Choroid plexus epithelial cell (primary cell): ENCODE results near the gene DPAGT1.
"Not testable (repeated sequence)": the region's sequence is repeated elsewhere in the genome, so short reads cannot be mapped to it uniquely, and the experiment has no call there.

Experiments used
- DNase-seq: peaks from one replicate; pipeline ENCODE4 v3.0.0-alpha.2; 2010; ENCODE audit warnings: low read depth
- H3K4me3 ChIP-seq: 2 replicates; pipeline ENCODE4 v1.5.1; 2011; ENCODE audit warnings: low read depth, mild to moderate bottlenecking, control low read depth, low read length, moderate library complexity
- TF ChIP-seq, protein P1 (sequence below): conservative IDR thresholded peaks from 2 replicates; pipeline ENCODE4 v1.5.1; 2011; ENCODE audit warnings: low read depth, mild to moderate bottlenecking, control low read depth, inconsistent platforms, low read length, moderate library complexity

DPAGT1 gene

DNA sequence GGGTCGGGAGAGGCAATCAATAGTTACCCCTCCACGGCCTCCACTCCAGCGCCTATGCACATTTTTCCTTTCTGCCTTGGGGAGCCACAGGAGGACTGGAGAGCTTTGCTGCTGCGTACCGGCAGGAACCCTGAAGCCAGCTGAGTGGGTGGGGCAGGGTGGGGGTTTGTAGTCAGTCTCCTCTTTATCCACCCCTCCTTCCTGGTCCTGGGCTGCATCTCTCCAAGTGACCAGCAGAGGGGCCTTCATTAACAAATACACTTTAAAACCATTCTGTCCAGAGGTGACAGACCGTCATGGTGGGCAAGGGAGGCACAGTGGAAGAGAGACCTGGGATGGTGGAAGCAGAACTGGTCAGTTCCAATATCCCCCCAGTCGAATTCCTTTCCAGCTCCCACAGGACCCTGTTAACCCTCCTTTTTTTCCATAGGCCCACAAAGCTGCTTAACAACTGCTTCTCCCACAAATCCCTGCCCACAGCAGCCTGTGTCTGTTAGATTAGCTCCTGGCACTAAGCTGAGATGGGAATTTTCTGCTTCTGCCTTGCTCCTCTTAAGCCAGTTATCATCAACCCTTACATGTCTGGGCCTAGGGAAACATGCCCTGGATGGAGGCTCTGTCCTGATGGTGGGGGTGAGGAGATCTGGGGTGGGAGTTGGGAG, 43.3 kb upstream of the DPAGT1 start:
- TF ChIP-seq, protein P1, sequence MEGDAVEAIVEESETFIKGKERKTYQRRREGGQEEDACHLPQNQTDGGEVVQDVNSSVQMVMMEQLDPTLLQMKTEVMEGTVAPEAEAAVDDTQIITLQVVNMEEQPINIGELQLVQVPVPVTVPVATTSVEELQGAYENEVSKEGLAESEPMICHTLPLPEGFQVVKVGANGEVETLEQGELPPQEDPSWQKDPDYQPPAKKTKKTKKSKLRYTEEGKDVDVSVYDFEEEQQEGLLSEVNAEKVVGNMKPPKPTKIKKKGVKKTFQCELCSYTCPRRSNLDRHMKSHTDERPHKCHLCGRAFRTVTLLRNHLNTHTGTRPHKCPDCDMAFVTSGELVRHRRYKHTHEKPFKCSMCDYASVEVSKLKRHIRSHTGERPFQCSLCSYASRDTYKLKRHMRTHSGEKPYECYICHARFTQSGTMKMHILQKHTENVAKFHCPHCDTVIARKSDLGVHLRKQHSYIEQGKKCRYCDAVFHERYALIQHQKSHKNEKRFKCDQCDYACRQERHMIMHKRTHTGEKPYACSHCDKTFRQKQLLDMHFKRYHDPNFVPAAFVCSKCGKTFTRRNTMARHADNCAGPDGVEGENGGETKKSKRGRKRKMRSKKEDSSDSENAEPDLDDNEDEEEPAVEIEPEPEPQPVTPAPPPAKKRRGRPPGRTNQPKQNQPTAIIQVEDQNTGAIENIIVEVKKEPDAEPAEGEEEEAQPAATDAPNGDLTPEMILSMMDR, result peak; percentile 78
- DNase-seq, result peak; percentile 84
- no peak overlapping the region for H3K4me3 ChIP-seq

DNA sequence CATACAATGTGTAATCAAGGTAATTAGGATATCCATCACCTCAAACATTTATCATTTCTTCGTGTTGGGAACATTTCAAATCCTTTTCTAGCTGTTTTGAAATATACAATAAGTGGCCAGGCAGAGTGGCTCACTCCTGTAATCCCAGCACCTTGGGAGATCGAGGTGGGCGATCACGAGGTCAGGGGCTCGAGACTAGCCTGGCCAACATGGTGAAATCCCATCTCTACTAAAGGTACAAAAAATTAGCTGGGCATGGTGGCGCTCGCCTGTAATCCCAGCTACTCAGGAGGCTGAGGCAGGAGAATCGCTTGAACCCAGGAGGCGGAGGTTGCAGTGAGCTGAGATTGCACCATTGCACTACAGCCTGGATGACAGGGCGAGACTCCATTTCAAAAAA, 37.6 kb upstream of the DPAGT1 start:
- not testable (repeated sequence) for H3K4me3 ChIP-seq, DNase-seq

DNA sequence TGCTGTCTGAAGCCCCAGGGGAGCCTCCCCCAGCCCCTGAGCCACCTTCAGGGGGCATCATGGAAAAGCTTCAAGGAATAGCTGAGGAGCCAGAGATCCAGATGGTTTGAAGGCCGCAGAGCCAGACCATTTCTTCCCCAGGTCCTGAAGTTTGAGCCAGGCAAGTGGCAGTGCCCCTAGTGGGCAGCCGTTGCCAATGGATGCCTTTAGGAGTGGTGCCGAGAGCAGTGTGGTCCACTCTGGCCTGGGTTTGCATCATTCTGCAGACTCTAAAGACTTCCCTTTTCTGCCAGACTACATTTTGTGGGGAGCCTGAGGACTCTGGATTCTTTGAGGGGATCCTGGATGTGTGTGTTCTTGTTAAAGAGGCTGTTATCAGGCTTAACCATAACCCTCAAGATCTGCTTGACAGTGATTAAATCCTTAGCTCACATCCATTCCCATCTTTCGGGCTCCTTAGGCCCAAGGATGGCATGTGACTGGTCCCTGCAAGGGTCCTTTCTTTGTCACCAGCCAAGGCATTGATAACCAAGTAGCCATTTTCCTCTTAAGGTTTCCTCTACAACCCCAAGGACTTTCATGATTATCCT, 32.8 kb upstream of the DPAGT1 start:
- DNase-seq, result peak; percentile 30
- TF ChIP-seq, protein P1, result peak; percentile 71

GRCh38 chr11:119130662-119131061, 29.0 kb upstream of the DPAGT1 start:
- DNase-seq, result peak; percentile 41
- H3K4me3 ChIP-seq, result no peak overlapping the region
- TF ChIP-seq, protein P1, result no peak

More for the DNA sequence above, 32.8 kb upstream of the DPAGT1 start:
- H3K4me3 ChIP-seq, result no peak overlapping the region

DNA sequence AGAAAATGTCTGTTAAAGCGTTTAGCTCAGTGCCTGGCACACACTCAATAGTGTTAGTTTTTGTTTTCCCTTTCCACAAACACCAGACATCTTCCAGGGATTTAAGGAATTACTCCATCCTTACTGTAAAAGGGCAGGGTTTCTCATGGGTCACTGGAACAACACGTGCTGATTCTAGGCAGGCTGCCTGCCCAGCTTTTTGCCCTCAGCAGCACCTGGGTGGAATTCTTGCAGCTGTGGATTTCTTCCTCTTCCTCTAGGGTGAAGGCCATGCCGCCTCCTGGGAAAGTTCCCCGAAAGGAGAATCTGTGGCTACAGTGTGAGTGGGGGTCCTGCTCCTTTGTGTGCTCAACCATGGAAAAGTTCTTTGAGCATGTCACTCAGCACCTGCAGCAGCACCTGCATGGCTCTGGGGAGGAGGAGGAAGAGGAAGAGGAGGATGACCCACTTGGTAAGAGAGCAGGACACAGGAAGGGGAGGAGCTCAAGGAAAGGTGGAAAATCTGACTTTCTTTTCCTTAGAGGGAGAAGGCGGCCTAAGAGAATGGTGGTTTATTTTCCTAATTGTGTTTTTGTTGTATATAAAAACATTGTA, 25.1 kb upstream of the DPAGT1 start:
- H3K4me3 ChIP-seq, result no peak overlapping the region
- DNase-seq, result no peak
- TF ChIP-seq, protein P1, result no peak

GRCh38 chr11:119125821-119126220, 24.2 kb upstream of the DPAGT1 start:
- no peak overlapping the region for H3K4me3 ChIP-seq
- no peak for DNase-seq
- TF ChIP-seq, protein P1, result no peak

GRCh38 chr11:119121811-119122124, 20.1 kb upstream of the DPAGT1 start:
- TF ChIP-seq, protein P1, result no peak
- DNase-seq, result no peak

More at GRCh38 chr11:119121811-119122124, 20.1 kb upstream of the DPAGT1 start:
- peak overlapping the region; percentile 79 for H3K4me3 ChIP-seq
